Fibroblast of pulmonary artery (primary cell): Measurements from ENCODE around the gene NR5A1.

ENCODE experiments used
- DNase-seq: peaks from one replicate; pipeline ENCODE4 v3.0.0-alpha.2; 2010; ENCODE audit warnings: low read depth
- H3K4me3 ChIP-seq: replicated peaks from 2 replicates; pipeline ENCODE4 v1.5.1; 2011; ENCODE audit warnings: low read depth, mild to moderate bottlenecking, control low read depth, low read length, moderate library complexity
- CTCF ChIP-seq: IDR thresholded peaks from 2 replicates; pipeline ENCODE4 v1.5.1; 2011; ENCODE audit warnings: mild to moderate bottlenecking, control low read depth, low read length, inconsistent platforms; ENCODE audit errors: missing control alignments

NR5A1 gene

GRCh38 chr9:124479371-124479770 lies 27.8 kb downstream of the NR5A1 start:
- no peak for TF ChIP-seq CTCF
- no peak for DNase-seq
- no peak overlapping the region for H3K4me3 ChIP-seq

GRCh38 chr9:124478354-124478753 lies 28.8 kb downstream of the NR5A1 start:
- no peak for TF ChIP-seq CTCF
- no peak overlapping the region for H3K4me3 ChIP-seq
- no peak for DNase-seq

GRCh38 chr9:124477648-124478285 lies 29.4 kb downstream of the NR5A1 start:
- no peak overlapping the region for H3K4me3 ChIP-seq
- no peak for TF ChIP-seq CTCF
- DNase-seq: no peak

GRCh38 chr9:124477211-124477647 lies 30.0 kb downstream of the NR5A1 start:
- no peak overlapping the region for H3K4me3 ChIP-seq
- TF ChIP-seq CTCF: no peak
- DNase-seq: no peak

GRCh38 chr9:124475868-124476690 lies 31.1 kb downstream of the NR5A1 start:
- no peak overlapping the region for H3K4me3 ChIP-seq
- TF ChIP-seq CTCF: no peak
- no peak for DNase-seq

- no peak for TF ChIP-seq CTCF
- H3K4me3 ChIP-seq: no peak overlapping the region
- DNase-seq: no peak
Observed at GRCh38 chr9:124475158-124475867, 31.9 kb downstream of the NR5A1 start.
